ENCODE measurements around the gene RGS19. TPM values are rescaled to one million over a fixed set of nuclear protein-coding genes. Genes with fewer than 3 reads are reported as not detected.

The RGS19 gene
- total and polyA plus RNA-seq, 2 of the 8 experiments (the other 6 are each of a cell fraction or from before 2014, with no cell fraction given) = 12.7 to 16.8 TPM

DNA sequence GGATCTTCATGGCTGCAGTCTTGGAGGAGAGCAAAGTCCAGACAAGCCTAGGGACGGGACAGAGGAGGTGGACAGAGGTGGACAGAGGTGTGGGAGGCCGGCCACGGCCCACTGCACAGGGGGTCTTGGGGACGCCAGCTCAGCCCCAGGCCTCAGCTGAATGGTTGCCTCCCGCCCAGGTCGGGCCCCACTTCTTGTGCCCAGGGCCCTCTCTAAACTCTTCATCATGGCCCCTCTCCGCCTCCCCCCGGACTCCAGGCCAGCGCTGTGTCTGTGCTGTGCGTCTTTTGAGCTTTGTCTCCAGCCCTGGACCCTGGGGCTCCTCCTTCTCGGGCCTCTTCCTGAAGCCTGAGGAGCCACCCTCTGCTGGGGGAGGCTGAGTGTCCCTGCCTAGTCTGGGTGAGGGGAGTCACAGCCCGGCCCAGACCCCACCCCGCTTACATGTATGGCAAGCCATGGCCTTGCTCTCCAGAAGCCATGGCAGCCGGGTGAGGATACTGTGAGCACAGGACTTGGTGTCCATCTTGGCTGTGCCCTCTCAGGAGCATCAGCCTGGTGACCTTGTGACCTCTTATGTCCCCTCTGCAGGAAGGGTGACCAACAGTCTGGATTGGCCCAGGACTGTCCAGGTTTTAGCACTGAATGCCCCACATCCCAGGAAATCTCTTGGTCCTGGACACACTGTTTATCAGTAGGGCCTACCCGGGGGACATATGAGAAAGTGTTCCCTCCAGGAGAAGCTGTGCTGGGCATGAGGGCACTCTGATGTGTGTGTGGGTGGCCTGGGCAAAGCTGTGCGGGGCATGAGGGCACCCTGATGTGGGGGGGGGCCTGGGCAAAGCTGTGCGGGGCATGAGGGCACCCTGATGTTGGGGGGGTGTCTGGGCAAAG, 37.5 kb upstream of the RGS19 start (continued):
- TF ChIP-seq SRF (IDR thresholded peaks at IDR 0.05; ENCODE audit: low read depth, low read length) = no peak
- TF ChIP-seq SUZ12 (IDR thresholded peaks at IDR 0.05; ENCODE audit: low read length) = no peak
- TF ChIP-seq SP4 (IDR thresholded peaks at IDR 0.05; ENCODE audit: low read length) = no peak
- TF ChIP-seq CHD2 (IDR thresholded peaks at IDR 0.05; ENCODE audit: low read length) = no peak
- TF ChIP-seq NANOG (IDR thresholded peaks at IDR 0.05; ENCODE audit: insufficient read depth, low read depth, low read length, poor library complexity, severe bottlenecking) = no peak
- no peak for TF ChIP-seq TAF1 (IDR thresholded peaks at IDR 0.05; ENCODE audit: low read depth, low read length)
- TF ChIP-seq, protein P1, sequence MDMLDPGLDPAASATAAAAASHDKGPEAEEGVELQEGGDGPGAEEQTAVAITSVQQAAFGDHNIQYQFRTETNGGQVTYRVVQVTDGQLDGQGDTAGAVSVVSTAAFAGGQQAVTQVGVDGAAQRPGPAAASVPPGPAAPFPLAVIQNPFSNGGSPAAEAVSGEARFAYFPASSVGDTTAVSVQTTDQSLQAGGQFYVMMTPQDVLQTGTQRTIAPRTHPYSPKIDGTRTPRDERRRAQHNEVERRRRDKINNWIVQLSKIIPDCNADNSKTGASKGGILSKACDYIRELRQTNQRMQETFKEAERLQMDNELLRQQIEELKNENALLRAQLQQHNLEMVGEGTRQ (IDR thresholded peaks at IDR 0.05; ENCODE audit: low read length) = no peak
- no peak for TF ChIP-seq SP1 (IDR thresholded peaks at IDR 0.05; ENCODE audit: low read depth, low read length)
